Activated CD4-positive, alpha-beta T cell treated with anti-CD3 and anti-CD28 coated beads for 48 hours (primary cell): ENCODE measurements around the gene SPI1.
"Not testable (repeated sequence)": the region's sequence is repeated elsewhere in the genome, so short reads cannot be mapped to it uniquely, and the experiment has no call there.

Experiments
- DNase-seq: peaks from one replicate; pipeline ENCODE4 v3.0.0-alpha.2; 2020

The SPI1 gene

DNA sequence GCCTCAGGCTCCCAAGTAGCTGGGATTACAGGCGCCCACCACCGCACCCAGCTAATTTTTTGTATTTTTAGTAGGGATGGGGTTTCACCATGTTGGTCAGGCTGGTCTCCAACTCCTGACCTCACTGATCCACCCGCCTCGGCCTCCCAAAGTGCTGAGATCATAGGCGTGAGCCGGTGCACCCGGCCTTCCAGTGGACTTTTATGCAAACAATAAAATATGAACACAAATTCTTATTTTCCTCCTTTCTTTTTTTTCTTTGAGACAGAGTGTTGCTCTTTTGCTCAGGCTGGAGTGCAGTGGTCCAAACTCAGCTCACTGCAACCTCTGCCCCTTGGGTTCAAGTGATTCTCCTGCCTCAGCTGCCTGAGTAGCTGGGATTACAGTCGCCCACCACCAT, 61.8 kb downstream of the SPI1 start:
- not testable (repeated sequence) for DNase-seq

- no peak for DNase-seq
These were observed 63.4 kb downstream of the SPI1 start for GRCh38 chr11:47314992-47315391.

- no peak for DNase-seq
These were observed 70.1 kb downstream of the SPI1 start for GRCh38 chr11:47308050-47308823.

DNA sequence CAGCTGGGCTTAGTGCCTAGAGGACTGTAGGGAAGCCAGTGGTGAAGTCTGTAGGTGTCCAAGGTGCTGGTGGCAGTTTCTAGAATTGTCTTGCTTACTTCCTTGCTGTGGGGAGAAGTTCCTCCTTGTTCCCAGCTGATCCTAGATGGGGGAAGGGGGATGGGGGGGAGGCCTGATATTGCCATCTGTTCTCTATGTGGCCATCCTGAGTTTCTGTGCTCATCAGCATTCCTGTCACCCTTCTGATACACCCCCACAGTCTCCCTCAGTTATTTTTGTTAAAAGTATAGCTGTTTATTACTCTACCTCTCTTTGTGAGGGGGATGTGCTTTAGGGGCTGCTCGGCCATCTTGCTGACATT, 71.9 kb downstream of the SPI1 start:
- no peak for DNase-seq

- no peak for DNase-seq
These were observed 72.4 kb downstream of the SPI1 start for GRCh38 chr11:47305734-47306483.
